Right renal pelvis (tissue), 4 donors: Measurements from ENCODE around the gene SCYL1. TPM values are rescaled to one million over a fixed set of nuclear protein-coding genes. Genes with fewer than 3 reads are reported as not detected.

Experiments
- DNase-seq, 4 donors: peaks; one replicate each; pipeline ENCODE4 v3.0.0-alpha.2; 2013; ENCODE audit warnings: low read depth in 4 of 4, low spot score in 3 of 4, missing footprints in 1 of 4
- polyA plus RNA-seq, 4 donors: library from polyadenylated mRNA; unstranded; fragments of 120-200 nt; gene quantifications; one replicate each; pipeline ENCODE4 v1.2.1, GENCODE V29; 2013; ENCODE audit not compliant: insufficient read length in 4 of 4

The SCYL1 gene
- polyA plus RNA-seq, 4 donors = 59.9 to 79.9 (median 65.2) TPM

- no peak for DNase-seq
These were observed 26.9 kb downstream of the SCYL1 start for GRCh38 chr11:65551572-65552387.

- no peak for DNase-seq
These were observed 27.6 kb downstream of the SCYL1 start for GRCh38 chr11:65552388-65552951.

GRCh38 chr11:65553301-65554001, 28.6 kb downstream of the SCYL1 start:
- no peak for DNase-seq

- DNase-seq = no peak
These were observed 29.4 kb downstream of the SCYL1 start for GRCh38 chr11:65554057-65554818.

GRCh38 chr11:65554842-65555430, 30.1 kb downstream of the SCYL1 start:
- no peak for DNase-seq

- no peak for DNase-seq
These were observed 30.9 kb downstream of the SCYL1 start for GRCh38 chr11:65555693-65556231.

- DNase-seq = no peak
These were observed 31.8 kb downstream of the SCYL1 start for GRCh38 chr11:65556470-65557279.

- DNase-seq = no peak
These were observed 32.6 kb downstream of the SCYL1 start for GRCh38 chr11:65557280-65558001.

- DNase-seq = no peak
These were observed 33.4 kb downstream of the SCYL1 start, which contains the start of gene LTBP3 for GRCh38 chr11:65558002-65558929. Gene LTBP3 (minus strand): TSS chr11:65558359. CDS start chr11:65557959, 400 bp downstream.

- no peak for DNase-seq
These were observed 34.1 kb downstream of the SCYL1 start for GRCh38 chr11:65558930-65559509.

- DNase-seq = no peak
These were observed 34.7 kb downstream of the SCYL1 start for GRCh38 chr11:65559535-65559934.

GRCh38 chr11:65559951-65560537, 35.2 kb downstream of the SCYL1 start:
- DNase-seq = no peak

- no peak for DNase-seq
These were observed 35.9 kb downstream of the SCYL1 start for GRCh38 chr11:65560555-65561418.

- no peak for DNase-seq
These were observed 37.1 kb downstream of the SCYL1 start for GRCh38 chr11:65562020-65562419.

- DNase-seq = no peak
These were observed 37.9 kb downstream of the SCYL1 start for GRCh38 chr11:65562788-65563187.

GRCh38 chr11:65563601-65564000, 38.7 kb downstream of the SCYL1 start:
- no peak for DNase-seq
